PFSK-1 (cell line): ENCODE data around the gene RGL3.

Experiments used
- FOXP2 ChIP-seq: optimal IDR thresholded peaks from 2 replicates; pipeline ENCODE3; 2011; ENCODE audit warnings: borderline replicate concordance, control low read depth, inconsistent platforms; ENCODE audit not compliant: insufficient read depth; ENCODE audit errors: extremely low read length, extremely low read depth
- POLR2AphosphoS5 ChIP-seq: IDR thresholded peaks from 2 replicates; pipeline ENCODE4 v1.6.1; 2012; ENCODE audit warnings: low read depth, mild to moderate bottlenecking, control low read depth, low read length, moderate library complexity
- REST ChIP-seq, 2 experiments: IDR thresholded peaks; 2 replicates each; pipeline versions ENCODE4 v1.6.1 to v1.8.0; 2011 to 2012; ENCODE audit warnings: low read depth in 2 of 2, low read length in 2 of 2, control low read depth in 1 of 2, inconsistent platforms in 1 of 2, mild to moderate bottlenecking in 1 of 2, moderate library complexity in 1 of 2; ENCODE audit not compliant: insufficient read depth in 1 of 2

- TF ChIP-seq POLR2AphosphoS5 (no peak), REST (IDR thresholded peaks at IDR 0.05; ENCODE audit: insufficient read depth in 1 of 2, low read depth in 2 of 2, low read length in 2 of 2) (no peak), FOXP2 (no peak)
Measured at GRCh38 chr19:11367528-11367927, 51.6 kb downstream of the RGL3 start.
